IPS DF 4.7 (cell line): Measurements from ENCODE around the gene EFCAB8.
"Not testable (repeated sequence)": the region's sequence is repeated elsewhere in the genome, so short reads cannot be mapped to it uniquely, and the experiment has no call there.

Source experiments
- DNase-seq: peaks from one replicate; pipeline ENCODE4 v3.0.0-alpha.2; 2013; ENCODE audit warnings: low spot score; ENCODE audit errors: extremely low read depth

EFCAB8 gene

GRCh38 chr20:32885952-32886351 is 27.2 kb downstream of the EFCAB8 start:
- DNase-seq, result no peak

- no peak for DNase-seq
These were observed 27.9 kb downstream of the EFCAB8 start for GRCh38 chr20:32886652-32887051.

- DNase-seq, result no peak
These were observed 28.8 kb downstream of the EFCAB8 start for GRCh38 chr20:32887492-32887891.

GRCh38 chr20:32888636-32889035 is 29.9 kb downstream of the EFCAB8 start:
- DNase-seq, result no peak

GRCh38 chr20:32889281-32889680 is 30.6 kb downstream of the EFCAB8 start:
- no peak for DNase-seq

- DNase-seq, result no peak
These were observed 32.8 kb downstream of the EFCAB8 start for GRCh38 chr20:32891491-32891890.

GRCh38 chr20:32891926-32892660 is 33.4 kb downstream of the EFCAB8 start:
- DNase-seq, result no peak

GRCh38 chr20:32893263-32894025 is 34.7 kb downstream of the EFCAB8 start:
- DNase-seq, result no peak

GRCh38 chr20:32894026-32894483 is 35.3 kb downstream of the EFCAB8 start:
- no peak for DNase-seq

GRCh38 chr20:32894711-32895355 is 36.1 kb downstream of the EFCAB8 start:
- no peak for DNase-seq

GRCh38 chr20:32896521-32897280 is 38.0 kb downstream of the EFCAB8 start:
- DNase-seq, result no peak

- no peak for DNase-seq
These were observed 40.0 kb downstream of the EFCAB8 start for GRCh38 chr20:32898729-32899128.

- no peak for DNase-seq
These were observed 44.0 kb downstream of the EFCAB8 start for GRCh38 chr20:32902456-32903420.

GRCh38 chr20:32903666-32904175 is 45.0 kb downstream of the EFCAB8 start:
- DNase-seq, result no peak

- not testable (repeated sequence) for DNase-seq
These were observed 46.0 kb downstream of the EFCAB8 start for GRCh38 chr20:32904678-32905077.

- no peak for DNase-seq
These were observed 47.5 kb downstream of the EFCAB8 start for GRCh38 chr20:32906200-32906599.

- no peak for DNase-seq
These were observed 48.3 kb downstream of the EFCAB8 start for GRCh38 chr20:32906871-32907495.

GRCh38 chr20:32907886-32908285 is 49.2 kb downstream of the EFCAB8 start:
- no peak for DNase-seq
